ENCODE measurements around the gene ZNF500. TPM values are rescaled to one million over a fixed set of nuclear protein-coding genes. Genes with fewer than 3 reads are reported as not detected.
A peak's percentile ranks its signal among the peaks of the same experiment; 100 is the strongest.

The ZNF500 gene
- total RNA-seq, 4 donors from 2014 or later: 11.8 to 20.6 (median 17.6) TPM

- H3K9me3 ChIP-seq: no peaks in the 10 kb centered on the region
- no peak for TF ChIP-seq CTCF (IDR thresholded peaks at IDR 0.05)
- no peak for TF ChIP-seq POLR2A (IDR thresholded peaks at IDR 0.05)
- H3K27ac ChIP-seq: no peak overlapping the region
- H3K36me3 ChIP-seq: peaks cover 9 to 14% of the 10 kb centered on the region in 2 donors
- 62 to 74% methylated on average over 8 of the region's 8 CpGs for WGBS, 2 donors
- H3K27me3 ChIP-seq: no peaks in the 10 kb centered on the region
- H3K4me1 ChIP-seq: peaks cover 8% of the 10 kb centered on the region in 2 donors
- peak overlapping the region in 2 of 3 donors; percentile 58 to 80 for H3K4me3 ChIP-seq (replicated peaks in 1 of 3)
- no peak for DNase-seq
- intact Hi-C loops (cut with DNase I): loop anchor here (5.0 kb wide), 2 partner anchors 36 to 154 kb away; partner anchors contain the start of genes SEC14L5 and ZNF500
Observed at GRCh38 chr16:4803401-4803844, 36.5 kb upstream of the ZNF500 start.

- 0% methylated on average over 17 to 19 of the region's 59 CpGs for WGBS, 2 donors
- H3K4me1 ChIP-seq: peaks cover 8% of the 10 kb centered on the region in 2 donors
- TF ChIP-seq CTCF (IDR thresholded peaks at IDR 0.05) (no peak), POLR2A (IDR thresholded peaks at IDR 0.05) (peak in 1 of 2 donors; percentile 22)
Observed at GRCh38 chr16:4802659-4803287, 35.8 kb upstream of the ZNF500 start.

GRCh38 chr16:4801962-4802658, 35.1 kb upstream of the ZNF500 start, which contains the start of gene ROGDI:
Gene ROGDI (minus strand): TSS chr16:4802633. CDS start chr16:4802571, 62 bp downstream.
- peak; percentile 89 to 93 for DNase-seq
- peak in 1 of 2 donors; percentile 50 for TF ChIP-seq POLR2A (IDR thresholded peaks at IDR 0.05)
- no peak for TF ChIP-seq CTCF (IDR thresholded peaks at IDR 0.05)
- intact Hi-C loops (cut with DNase I): loop anchor here (5.0 kb wide), 2 partner anchors 35 to 155 kb away; partner anchors contain the start of genes SEC14L5 and ZNF500
- H3K4me3 ChIP-seq (replicated peaks in 1 of 3): peak within 1 kb of the TSS; percentile 45 to 80 (median 58)
- peak within 1 kb of the TSS; percentile 56 to 75 (median 74) for H3K27ac ChIP-seq
- H3K36me3 ChIP-seq: peaks cover 2 to 14% of the 10 kb centered on the region in 2 donors
- H3K27me3 ChIP-seq: no peaks in the 10 kb centered on the region
- H3K9me3 ChIP-seq: no peaks in the 10 kb centered on the region
- WGBS, 2 donors: 0% methylated on average over 3 to 10 of the region's 70 CpGs
- peaks cover 8% of the 10 kb centered on the region in 2 donors for H3K4me1 ChIP-seq

More at GRCh38 chr16:4802659-4803287, 35.8 kb upstream of the ZNF500 start:
- DNase-seq: peak; percentile 92
- intact Hi-C loops (cut with DNase I): loop anchor here (5.0 kb wide), 2 partner anchors 35 to 155 kb away; partner anchors contain the start of genes SEC14L5 and ZNF500
- H3K27ac ChIP-seq: peak overlapping the region in 2 of 3 donors; percentile 38 to 74
- H3K4me3 ChIP-seq (replicated peaks in 1 of 3): peak overlapping the region; percentile 45 to 80 (median 58)
- H3K9me3 ChIP-seq: no peaks in the 10 kb centered on the region
- peaks cover 2 to 14% of the 10 kb centered on the region in 2 donors for H3K36me3 ChIP-seq
- no peaks in the 10 kb centered on the region for H3K27me3 ChIP-seq

- TF ChIP-seq POLR2A (IDR thresholded peaks at IDR 0.05) (no peak), CTCF (IDR thresholded peaks at IDR 0.05) (no peak)
- Histone ChIP-seq H3K27ac (peak overlapping the region; percentile 56 to 75 (median 74)), H3K4me3 (replicated peaks in 1 of 3) (peak overlapping the region; percentile 10 to 80 (median 58)), H3K9me3 (no peaks in the 10 kb centered on the region), H3K27me3 (no peaks in the 10 kb centered on the region), H3K36me3 (peaks cover 2 to 11% of the 10 kb centered on the region in 2 donors), H3K4me1 (peaks cover 8% of the 10 kb centered on the region in 2 donors)
- 52 to 61% methylated on average over 10 to 20 of the region's 29 CpGs for WGBS, 2 donors
- intact Hi-C loops (cut with DNase I): loop anchor here (5.0 kb wide), 2 partner anchors 34 to 156 kb away; partner anchors contain the start of genes SEC14L5 and ZNF500
- no peak for DNase-seq
Observed at GRCh38 chr16:4801051-4801961, 34.3 kb upstream of the ZNF500 start.
